Activated naive CD4-positive, alpha-beta T cell treated with anti-CD3 and anti-CD28 coated beads, Interleukin-2, amount 10 ng/mL, durations not matched to agents 7 days and 5 days (primary cell): ENCODE measurements around the gene SETD1A.
A peak's percentile ranks its signal among the peaks of the same experiment; 100 is the strongest.

Experiments used
- CTCF ChIA-PET: fragments of 350-600 bp; sonication (Branson Sonifier 250); formaldehyde crosslinking; loops from one replicate; lab custom pipeline; 2021; ENCODE audit warnings: antibody characterized with exemption; lab: Charles Lee
- DNase-seq: peaks from one replicate; pipeline ENCODE4 v3.0.0-alpha.2; 2020
- H3K27ac Mint-ChIP-seq: one replicate; pipeline ENCODE4 v1.8.0; 2021; ENCODE audit warnings: mild to moderate bottlenecking, moderate library complexity, mixed read lengths
- H3K27me3 Mint-ChIP-seq: one replicate; pipeline ENCODE4 v1.8.0; 2021; ENCODE audit warnings: mild to moderate bottlenecking, mixed read lengths
- H3K36me3 Mint-ChIP-seq: one replicate; pipeline ENCODE4 v1.8.0; 2021; ENCODE audit warnings: mixed read lengths
- H3K4me1 Mint-ChIP-seq: one replicate; pipeline ENCODE4 v1.8.0; 2021; ENCODE audit warnings: mixed read lengths
- H3K4me3 Mint-ChIP-seq: one replicate; pipeline ENCODE4 v1.8.0; 2021; ENCODE audit warnings: mild to moderate bottlenecking, moderate library complexity, mixed read lengths
- H3K9me3 Mint-ChIP-seq: one replicate; pipeline ENCODE4 v1.8.0; 2021; ENCODE audit warnings: mixed read lengths

SETD1A gene

GRCh38 chr16:30997725-30998711 is 40.5 kb downstream of the SETD1A start:
- Mint-ChIP-seq H3K4me1 (peaks cover 15% of the 10 kb centered on the region), H3K4me3 (peak overlapping the region; percentile 40), H3K9me3 (no peaks in the 10 kb centered on the region), H3K27ac (no peak overlapping the region), H3K27me3 (peaks cover 48% of the 10 kb centered on the region), H3K36me3 (no peaks in the 10 kb centered on the region)
- CTCF ChIA-PET = interaction anchor here (0.9 to 2.2 kb wide), 4 partner anchors 14 to 105 kb away, joined by 3 to 9 read pairs (median 4); partner anchors contain the start of gene HSD3B7
- DNase-seq = no peak

DNA sequence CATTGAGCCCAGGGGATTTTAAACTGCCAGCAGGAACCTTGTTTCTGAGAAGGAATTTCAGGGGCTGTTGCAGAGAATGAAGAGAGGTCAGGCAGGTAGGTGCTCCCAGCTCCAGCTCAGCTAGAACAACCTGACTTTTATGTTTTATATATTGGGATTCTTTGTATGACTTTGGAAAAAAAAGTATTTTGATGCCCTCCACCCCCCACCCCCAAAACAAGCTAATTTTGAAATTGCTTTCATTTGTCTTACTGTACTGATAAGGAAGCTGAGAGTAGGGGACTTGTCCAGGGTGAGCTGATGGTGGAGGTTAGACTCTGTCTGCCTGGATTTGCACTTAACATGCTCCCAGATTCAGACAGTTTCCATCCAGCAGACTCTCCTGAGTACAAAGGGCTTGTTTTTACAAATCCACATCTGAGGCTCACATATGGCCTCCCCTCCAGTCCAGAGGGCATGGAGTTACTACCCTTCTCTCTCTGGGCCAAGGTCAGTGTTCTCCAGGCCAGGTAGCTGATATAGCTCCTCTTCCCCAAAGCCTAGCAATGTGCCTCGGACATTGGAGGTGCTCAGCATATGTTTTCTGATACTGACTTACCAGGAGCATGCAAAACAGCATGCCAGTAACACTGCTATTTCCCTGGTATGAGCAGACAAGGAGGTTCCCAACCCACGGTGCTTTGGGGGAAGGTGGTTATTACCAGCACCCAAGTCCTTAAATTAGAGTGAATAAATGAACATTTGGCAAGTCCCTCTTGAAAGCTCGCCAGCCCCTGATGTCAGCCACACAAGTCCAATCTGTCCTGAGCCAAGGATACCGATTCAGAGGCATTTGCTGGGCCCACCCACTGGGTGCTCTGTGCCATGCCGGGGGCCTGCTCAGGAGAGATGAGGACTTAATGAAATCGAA is 41.6 kb downstream of the SETD1A start:
- no peaks in the 10 kb centered on the region for H3K9me3 Mint-ChIP-seq
- H3K27me3 Mint-ChIP-seq = peaks cover 52% of the 10 kb centered on the region
- DNase-seq = no peak
- CTCF ChIA-PET = interaction anchor here (0.9 to 2.2 kb wide), 3 partner anchors 15 to 104 kb away, joined by 3 to 9 read pairs (median 6); partner anchors contain the start of gene HSD3B7
- no peak overlapping the region for H3K4me3 Mint-ChIP-seq
- peaks cover 15% of the 10 kb centered on the region for H3K4me1 Mint-ChIP-seq
- H3K36me3 Mint-ChIP-seq = no peaks in the 10 kb centered on the region
- H3K27ac Mint-ChIP-seq = no peak overlapping the region

GRCh38 chr16:31000671-31001382 is 43.3 kb downstream of the SETD1A start:
- Mint-ChIP-seq H3K27ac (no peak overlapping the region), H3K4me3 (no peak overlapping the region), H3K36me3 (no peaks in the 10 kb centered on the region), H3K4me1 (peaks cover 12% of the 10 kb centered on the region), H3K9me3 (no peaks in the 10 kb centered on the region), H3K27me3 (peaks cover 67% of the 10 kb centered on the region)
- DNase-seq = no peak
- CTCF ChIA-PET = no interaction called here

- H3K4me3 Mint-ChIP-seq = no peak overlapping the region
- DNase-seq = no peak
- no peaks in the 10 kb centered on the region for H3K36me3 Mint-ChIP-seq
- no peak overlapping the region for H3K27ac Mint-ChIP-seq
- peaks cover 69% of the 10 kb centered on the region for H3K27me3 Mint-ChIP-seq
- H3K4me1 Mint-ChIP-seq = peaks cover 7% of the 10 kb centered on the region
- H3K9me3 Mint-ChIP-seq = no peaks in the 10 kb centered on the region
- CTCF ChIA-PET = interaction anchor here (1.0 to 1.2 kb wide), 2 partner anchors 48 to 867 kb away, joined by 3 read pairs; no protein-coding TSS in a partner anchor
Measured at GRCh38 chr16:31001507-31002249, 44.1 kb downstream of the SETD1A start.

DNA sequence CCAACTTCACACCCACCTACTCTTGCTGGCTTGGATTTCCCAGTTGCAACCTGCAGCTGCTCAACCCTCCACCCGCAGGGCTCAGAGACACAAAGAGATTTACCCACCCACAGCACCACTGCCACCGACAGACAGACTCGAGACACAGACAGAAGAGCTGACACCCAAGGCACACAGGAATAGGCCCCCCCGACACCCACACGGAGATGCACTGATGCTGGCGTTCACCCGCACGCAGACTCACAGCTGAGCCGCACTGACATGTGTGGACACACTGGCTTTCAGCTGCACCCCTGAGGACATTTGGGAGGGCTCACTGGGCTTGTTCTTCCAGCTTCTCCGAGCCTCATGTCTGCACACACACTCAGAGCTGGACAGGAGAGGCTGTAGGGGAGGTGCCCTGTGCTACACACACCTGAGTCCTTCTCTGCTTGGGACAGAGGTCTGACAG is 44.7 kb downstream of the SETD1A start:
- Mint-ChIP-seq H3K4me3 (no peak overlapping the region), H3K9me3 (no peaks in the 10 kb centered on the region), H3K4me1 (peaks cover 3% of the 10 kb centered on the region), H3K27me3 (peaks cover 69% of the 10 kb centered on the region), H3K36me3 (no peaks in the 10 kb centered on the region), H3K27ac (no peak overlapping the region)
- CTCF ChIA-PET = interaction anchor here (0.9 to 1.2 kb wide), 4 partner anchors 17 to 866 kb away, joined by 3 to 4 read pairs (median 3); partner anchors contain the start of gene HSD3B7
- no peak for DNase-seq

DNA sequence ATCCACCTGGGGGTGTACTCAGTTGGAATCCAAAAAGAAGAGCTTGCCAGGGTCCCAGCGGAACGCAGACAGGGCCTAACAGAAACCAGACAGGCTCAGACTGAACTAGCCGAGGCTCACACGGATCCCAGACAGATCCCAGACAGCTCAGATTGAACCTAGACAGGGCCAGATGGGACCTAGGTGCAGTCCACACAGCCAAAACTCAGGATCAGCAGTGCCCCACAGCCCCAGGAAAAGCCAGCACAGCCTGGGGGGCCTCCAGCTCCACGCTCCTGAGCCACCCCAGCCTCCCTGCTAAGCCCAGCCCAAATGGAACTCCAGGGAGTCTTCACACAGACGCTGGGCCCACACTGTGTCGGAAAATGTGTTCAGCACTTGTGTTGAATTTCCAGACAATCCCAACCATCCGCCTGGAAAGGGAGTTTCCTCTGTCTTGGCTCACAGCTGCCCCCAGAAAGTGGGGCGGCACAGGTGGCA is 45.3 kb downstream of the SETD1A start:
- Mint-ChIP-seq H3K36me3 (no peaks in the 10 kb centered on the region), H3K4me3 (no peak overlapping the region), H3K27ac (no peak overlapping the region), H3K9me3 (no peaks in the 10 kb centered on the region), H3K27me3 (peaks cover 69% of the 10 kb centered on the region), H3K4me1 (no peaks in the 10 kb centered on the region)
- no peak for DNase-seq
- CTCF ChIA-PET = interaction anchor here (0.9 to 1.2 kb wide), 4 partner anchors 17 to 866 kb away, joined by 3 to 4 read pairs (median 3); partner anchors contain the start of gene HSD3B7

GRCh38 chr16:31003744-31004143 is 46.2 kb downstream of the SETD1A start:
- CTCF ChIA-PET = no interaction called here
- H3K27ac Mint-ChIP-seq = no peak overlapping the region
- H3K4me1 Mint-ChIP-seq = no peaks in the 10 kb centered on the region
- H3K27me3 Mint-ChIP-seq = peaks cover 68% of the 10 kb centered on the region
- no peak overlapping the region for H3K4me3 Mint-ChIP-seq
- H3K9me3 Mint-ChIP-seq = no peaks in the 10 kb centered on the region
- no peaks in the 10 kb centered on the region for H3K36me3 Mint-ChIP-seq
- DNase-seq = no peak

- Mint-ChIP-seq H3K27ac (no peak overlapping the region), H3K4me1 (no peaks in the 10 kb centered on the region), H3K9me3 (no peaks in the 10 kb centered on the region), H3K36me3 (no peaks in the 10 kb centered on the region), H3K27me3 (peaks cover 68% of the 10 kb centered on the region), H3K4me3 (no peak overlapping the region)
- CTCF ChIA-PET = no interaction called here
- DNase-seq = no peak
Measured at GRCh38 chr16:31004658-31005057, 47.1 kb downstream of the SETD1A start.

DNA sequence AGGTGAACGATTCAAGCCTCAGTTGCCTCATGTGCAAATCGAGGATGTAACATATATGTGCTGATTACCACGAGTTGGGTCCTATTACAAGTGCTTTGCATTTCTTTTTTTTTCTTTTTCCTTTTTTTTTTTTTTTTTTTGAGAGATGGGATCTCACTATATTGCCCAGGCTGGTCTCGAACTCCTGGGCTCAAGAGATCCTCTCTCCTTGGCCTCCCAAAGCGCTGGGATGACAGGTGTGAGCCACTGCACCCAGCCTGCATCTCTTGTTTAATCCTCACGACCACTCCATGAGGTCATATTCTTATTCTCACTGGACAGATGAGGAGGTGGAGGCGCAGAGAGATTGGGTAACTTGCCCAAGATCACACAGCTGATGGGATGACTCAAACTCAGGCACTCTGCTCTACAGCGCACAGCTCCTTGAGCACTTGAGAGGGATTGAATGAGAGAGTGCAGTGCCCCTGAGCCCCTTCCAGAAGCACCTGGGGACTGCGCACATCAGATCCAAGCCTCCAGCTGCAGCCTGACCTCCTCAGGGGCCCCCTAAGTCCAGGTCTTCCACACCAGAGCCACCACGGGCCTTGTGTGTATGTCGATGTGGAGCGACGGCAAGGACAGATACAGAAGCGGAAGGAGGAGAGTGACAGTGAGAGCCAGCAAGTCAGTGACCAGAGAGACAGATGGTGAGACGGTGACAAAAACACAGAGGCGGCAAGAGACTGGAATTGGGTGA is 48.0 kb downstream of the SETD1A start:
- CTCF ChIA-PET = no interaction called here
- H3K36me3 Mint-ChIP-seq = no peaks in the 10 kb centered on the region
- H3K4me3 Mint-ChIP-seq = no peak overlapping the region
- peaks cover 4% of the 10 kb centered on the region for H3K4me1 Mint-ChIP-seq
- no peak overlapping the region for H3K27ac Mint-ChIP-seq
- H3K9me3 Mint-ChIP-seq = no peaks in the 10 kb centered on the region
- peaks cover 70% of the 10 kb centered on the region for H3K27me3 Mint-ChIP-seq
- no peak for DNase-seq

GRCh38 chr16:31006086-31006385 is 48.5 kb downstream of the SETD1A start:
- H3K4me3 Mint-ChIP-seq = no peak overlapping the region
- no peak overlapping the region for H3K27ac Mint-ChIP-seq
- CTCF ChIA-PET = no interaction called here
- H3K4me1 Mint-ChIP-seq = peaks cover 8% of the 10 kb centered on the region
- H3K9me3 Mint-ChIP-seq = no peaks in the 10 kb centered on the region
- DNase-seq = no peak
- H3K27me3 Mint-ChIP-seq = peaks cover 72% of the 10 kb centered on the region
- no peaks in the 10 kb centered on the region for H3K36me3 Mint-ChIP-seq

DNA sequence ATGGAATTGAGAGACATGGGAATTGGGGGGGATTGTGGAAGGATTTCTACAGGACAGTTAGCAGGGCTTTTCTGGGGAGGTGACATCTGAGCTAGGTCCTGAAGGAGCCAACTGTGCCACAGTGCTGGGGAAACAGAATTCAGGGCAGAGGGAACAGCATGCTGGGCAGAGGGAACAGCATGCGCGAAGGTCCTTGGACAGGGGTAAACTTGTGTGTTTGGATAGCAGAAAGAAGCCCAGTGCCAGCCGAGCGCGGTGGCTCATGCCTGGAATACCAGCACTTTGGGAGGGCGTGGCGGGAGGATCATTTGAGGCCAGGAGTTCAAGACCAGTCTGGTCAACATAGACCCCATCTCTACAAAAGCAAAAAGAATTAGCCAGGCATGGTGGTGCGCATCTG is 49.0 kb downstream of the SETD1A start:
- DNase-seq = no peak
- H3K36me3 Mint-ChIP-seq = no peaks in the 10 kb centered on the region
- no peak overlapping the region for H3K27ac Mint-ChIP-seq
- H3K4me1 Mint-ChIP-seq = peaks cover 12% of the 10 kb centered on the region
- H3K4me3 Mint-ChIP-seq = no peak overlapping the region
- no peaks in the 10 kb centered on the region for H3K9me3 Mint-ChIP-seq
- CTCF ChIA-PET = no interaction called here
- peaks cover 76% of the 10 kb centered on the region for H3K27me3 Mint-ChIP-seq

GRCh38 chr16:31007684-31008083 is 50.1 kb downstream of the SETD1A start:
- no peaks in the 10 kb centered on the region for H3K36me3 Mint-ChIP-seq
- no peak overlapping the region for H3K27ac Mint-ChIP-seq
- no peak for DNase-seq
- H3K27me3 Mint-ChIP-seq = peaks cover 87% of the 10 kb centered on the region
- CTCF ChIA-PET = no interaction called here
- H3K4me1 Mint-ChIP-seq = peaks cover 12% of the 10 kb centered on the region
- no peaks in the 10 kb centered on the region for H3K9me3 Mint-ChIP-seq
- H3K4me3 Mint-ChIP-seq = no peak overlapping the region
